HuH-7.5 (cell line): ENCODE data around the gene PRODH.
"Not testable (repeated sequence)": the region's sequence is repeated elsewhere in the genome, so short reads cannot be mapped to it uniquely, and the experiment has no call there.

Source experiments
- DNase-seq: peaks from one replicate; pipeline ENCODE4 v3.0.0; 2011; ENCODE audit warnings: low spot score

The PRODH gene

GRCh38 chr22:18953128-18953527 lies 17.0 kb upstream of the PRODH start:
- DNase-seq: not testable (repeated sequence)

GRCh38 chr22:18952022-18952421 lies 15.9 kb upstream of the PRODH start:
- DNase-seq: no peak

- no peak for DNase-seq
Measured at GRCh38 chr22:18950141-18950540, 14.0 kb upstream of the PRODH start.

- no peak for DNase-seq
Measured at GRCh38 chr22:18947905-18948304, 11.8 kb upstream of the PRODH start.

GRCh38 chr22:18947105-18947504 lies 11.0 kb upstream of the PRODH start:
- not testable (repeated sequence) for DNase-seq

- DNase-seq: not testable (repeated sequence)
Measured at GRCh38 chr22:18938691-18939090, 2.6 kb upstream of the PRODH start.

GRCh38 chr22:18934688-18935087 lies 1.4 kb downstream of the PRODH start:
- not testable (repeated sequence) for DNase-seq

GRCh38 chr22:18933914-18934313 lies 2.2 kb downstream of the PRODH start:
- no peak for DNase-seq

- DNase-seq: no peak
Measured at GRCh38 chr22:18931905-18932652, 4.0 kb downstream of the PRODH start.

- DNase-seq: no peak
Measured at GRCh38 chr22:18929459-18929858, 6.6 kb downstream of the PRODH start.

- DNase-seq: no peak
Measured at GRCh38 chr22:18927573-18927972, 8.5 kb downstream of the PRODH start.

GRCh38 chr22:18927020-18927419 lies 9.1 kb downstream of the PRODH start:
- DNase-seq: no peak

GRCh38 chr22:18925368-18926064 lies 10.6 kb downstream of the PRODH start:
- no peak for DNase-seq

GRCh38 chr22:18920257-18920902 lies 15.7 kb downstream of the PRODH start:
- not testable (repeated sequence) for DNase-seq

GRCh38 chr22:18917818-18918217 lies 18.3 kb downstream of the PRODH start:
- DNase-seq: not testable (repeated sequence)

- not testable (repeated sequence) for DNase-seq
Measured at GRCh38 chr22:18915550-18915949, 20.5 kb downstream of the PRODH start.

GRCh38 chr22:18914558-18914957 lies 21.5 kb downstream of the PRODH start:
- DNase-seq: not testable (repeated sequence)

- DNase-seq: not testable (repeated sequence)
Measured at GRCh38 chr22:18912264-18912946, 23.7 kb downstream of the PRODH start.

- DNase-seq: not testable (repeated sequence)
Measured at GRCh38 chr22:18911535-18911934, 24.6 kb downstream of the PRODH start.

GRCh38 chr22:18909556-18909955 lies 26.5 kb downstream of the PRODH start:
- no peak for DNase-seq

- no peak for DNase-seq
Measured at GRCh38 chr22:18906896-18907295, 29.2 kb downstream of the PRODH start.

- not testable (repeated sequence) for DNase-seq
Measured at GRCh38 chr22:18906410-18906745, 29.7 kb downstream of the PRODH start.
